Measurements from ENCODE around the gene LAMB4.

Gene LAMB4

DNA sequence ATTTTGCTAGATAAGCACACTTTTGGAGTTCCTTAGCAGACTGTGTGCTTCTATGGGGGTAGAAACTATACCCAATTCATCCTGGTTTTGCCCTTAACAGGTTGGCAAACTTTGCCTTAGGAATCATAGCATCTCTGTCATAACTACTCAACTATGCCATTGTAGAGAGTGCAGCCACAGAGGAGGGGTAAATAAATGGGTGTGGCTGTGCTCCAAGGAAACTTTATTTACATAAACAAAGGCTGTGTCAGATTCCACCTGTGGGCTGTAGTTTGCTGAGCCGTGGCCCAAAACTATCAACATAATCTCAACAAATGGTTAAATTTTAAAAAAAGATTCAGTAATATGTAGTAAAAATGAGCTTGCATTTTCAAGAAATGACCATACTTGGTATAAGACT, 75.6 kb downstream of the LAMB4 start:
- Histone ChIP-seq H3K36me3 (ENCODE audit: control insufficient read depth in 1 of 2, insufficient read depth in 2 of 2, low read length in 2 of 2) (no peaks in the 10 kb centered on the region), H3K4me1 (ENCODE audit: control insufficient read depth in 1 of 2, insufficient read depth in 2 of 2, low read length in 2 of 2) (no peaks in the 10 kb centered on the region), H3K4me3 (ENCODE audit: low read depth in 1 of 2, low read length in 2 of 2) (no peak overlapping the region), H3K27me3 (ENCODE audit: control insufficient read depth in 1 of 2, insufficient read depth in 2 of 2, low read length in 2 of 2) (no peaks in the 10 kb centered on the region), H3K27ac (ENCODE audit: low read depth, low read length) (no peak overlapping the region), H3K9ac (ENCODE audit: low read depth in 1 of 2, low read length in 2 of 2) (no peak overlapping the region), H3K9me3 (ENCODE audit: control insufficient read depth in 1 of 2, low read length in 2 of 2) (no peaks in the 10 kb centered on the region)

DNA sequence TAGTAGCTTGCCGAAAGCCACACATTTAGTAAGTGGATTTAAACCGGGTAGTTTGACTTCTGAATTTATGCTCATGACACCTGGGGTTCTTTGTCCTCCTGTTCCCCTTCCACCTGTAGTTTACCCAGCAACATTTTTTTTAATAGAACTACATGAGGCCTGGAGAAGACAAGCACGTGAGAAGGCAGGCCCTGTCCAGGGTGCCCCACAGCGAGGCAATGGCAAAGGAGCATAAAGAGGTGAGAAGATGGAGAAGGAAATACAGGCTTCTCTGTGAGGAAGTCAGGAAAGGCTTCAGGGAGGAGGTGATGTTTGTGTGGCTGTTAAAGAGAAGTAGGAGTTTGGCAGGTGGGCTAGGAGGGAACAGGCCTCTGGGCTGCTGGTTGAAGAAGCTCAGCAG, 76.9 kb downstream of the LAMB4 start:
- H3K27me3 ChIP-seq (ENCODE audit: control insufficient read depth in 1 of 2, insufficient read depth in 2 of 2, low read length in 2 of 2), result no peaks in the 10 kb centered on the region
- no peaks in the 10 kb centered on the region for H3K9me3 ChIP-seq (ENCODE audit: control insufficient read depth in 1 of 2, low read length in 2 of 2)
- H3K4me3 ChIP-seq (ENCODE audit: low read depth in 1 of 2, low read length in 2 of 2), result no peak overlapping the region
- no peak overlapping the region for H3K9ac ChIP-seq (ENCODE audit: low read depth in 1 of 2, low read length in 2 of 2)
- no peaks in the 10 kb centered on the region for H3K4me1 ChIP-seq (ENCODE audit: control insufficient read depth in 1 of 2, insufficient read depth in 2 of 2, low read length in 2 of 2)
- H3K36me3 ChIP-seq (ENCODE audit: control insufficient read depth in 1 of 2, insufficient read depth in 2 of 2, low read length in 2 of 2), result no peaks in the 10 kb centered on the region
- H3K27ac ChIP-seq (ENCODE audit: low read depth, low read length), result no peak overlapping the region

DNA sequence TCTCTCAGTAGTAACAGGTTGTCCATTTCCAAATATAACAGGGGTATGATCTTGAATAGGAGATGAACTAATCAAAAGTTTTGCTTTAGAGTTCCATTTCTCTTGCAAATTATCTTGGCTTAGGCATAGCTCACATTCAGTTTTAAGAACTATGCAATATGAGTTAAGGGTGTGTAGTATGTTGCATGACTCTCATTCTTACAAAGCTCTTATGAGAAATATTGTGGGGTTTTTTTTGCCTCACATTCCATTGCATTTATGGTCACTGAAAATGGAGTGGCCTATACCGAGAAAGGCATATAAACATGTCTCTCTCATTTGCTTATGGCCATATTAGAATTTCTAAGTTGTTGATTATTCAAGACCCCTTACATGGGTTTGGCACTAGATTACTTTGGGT, 78.7 kb downstream of the LAMB4 start:
- Histone ChIP-seq H3K27ac (ENCODE audit: low read depth, low read length) (no peak overlapping the region), H3K4me1 (ENCODE audit: control insufficient read depth in 1 of 2, insufficient read depth in 2 of 2, low read length in 2 of 2) (no peaks in the 10 kb centered on the region), H3K27me3 (ENCODE audit: control insufficient read depth in 1 of 2, insufficient read depth in 2 of 2, low read length in 2 of 2) (no peaks in the 10 kb centered on the region), H3K36me3 (ENCODE audit: control insufficient read depth in 1 of 2, insufficient read depth in 2 of 2, low read length in 2 of 2) (no peaks in the 10 kb centered on the region), H3K9ac (ENCODE audit: low read depth in 1 of 2, low read length in 2 of 2) (no peak overlapping the region), H3K9me3 (ENCODE audit: control insufficient read depth in 1 of 2, low read length in 2 of 2) (no peaks in the 10 kb centered on the region), H3K4me3 (ENCODE audit: low read depth in 1 of 2, low read length in 2 of 2) (no peak overlapping the region)

DNA sequence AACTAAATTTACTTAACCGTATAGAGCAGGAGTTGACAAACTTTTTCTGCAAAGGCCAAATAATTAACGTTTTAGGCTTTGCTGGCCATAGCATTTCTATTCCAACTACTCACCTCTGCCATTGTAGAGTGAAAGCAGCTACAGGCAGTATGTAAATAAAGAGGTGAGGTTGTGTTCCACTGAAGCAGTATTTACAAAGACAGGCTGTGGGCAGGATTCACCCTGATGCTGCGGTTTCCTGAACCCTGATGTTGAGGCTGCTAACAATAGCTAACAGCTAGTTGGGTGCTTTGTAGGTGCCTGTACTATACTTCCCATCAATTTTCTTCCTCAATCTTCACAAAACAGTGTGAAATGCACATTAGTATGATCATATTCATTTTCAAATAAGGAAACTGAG, 80.2 kb downstream of the LAMB4 start:
- Histone ChIP-seq H3K4me3 (ENCODE audit: low read depth in 1 of 2, low read length in 2 of 2) (no peak overlapping the region), H3K4me1 (ENCODE audit: control insufficient read depth in 1 of 2, insufficient read depth in 2 of 2, low read length in 2 of 2) (no peaks in the 10 kb centered on the region), H3K9ac (ENCODE audit: low read depth in 1 of 2, low read length in 2 of 2) (no peak overlapping the region), H3K27me3 (ENCODE audit: control insufficient read depth in 1 of 2, insufficient read depth in 2 of 2, low read length in 2 of 2) (no peaks in the 10 kb centered on the region), H3K36me3 (ENCODE audit: control insufficient read depth in 1 of 2, insufficient read depth in 2 of 2, low read length in 2 of 2) (no peaks in the 10 kb centered on the region), H3K27ac (ENCODE audit: low read depth, low read length) (no peak overlapping the region), H3K9me3 (ENCODE audit: control insufficient read depth in 1 of 2, low read length in 2 of 2) (no peaks in the 10 kb centered on the region)

DNA sequence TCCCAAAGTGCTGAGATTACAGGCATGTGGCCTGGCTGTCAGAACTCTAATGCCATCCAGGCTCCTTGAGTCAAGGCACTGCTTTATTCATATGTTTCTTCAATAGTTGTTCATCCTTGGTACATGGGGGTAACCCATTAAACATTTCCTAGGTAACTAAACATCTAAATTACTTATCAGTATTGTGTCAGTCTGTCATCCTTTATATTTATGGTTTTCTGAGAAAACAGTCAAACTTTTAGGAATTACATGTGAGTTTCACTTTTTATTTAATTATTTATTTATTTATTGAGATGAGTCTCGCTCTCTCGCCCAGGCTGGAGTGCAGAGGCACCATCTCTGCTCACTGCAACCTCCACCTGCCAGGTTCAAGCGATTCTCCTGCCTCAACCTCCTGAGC, 81.7 kb downstream of the LAMB4 start:
- Histone ChIP-seq H3K9ac (ENCODE audit: low read depth in 1 of 2, low read length in 2 of 2) (no peak overlapping the region), H3K27me3 (ENCODE audit: control insufficient read depth in 1 of 2, insufficient read depth in 2 of 2, low read length in 2 of 2) (no peaks in the 10 kb centered on the region), H3K27ac (ENCODE audit: low read depth, low read length) (no peak overlapping the region), H3K4me1 (ENCODE audit: control insufficient read depth in 1 of 2, insufficient read depth in 2 of 2, low read length in 2 of 2) (no peaks in the 10 kb centered on the region), H3K4me3 (ENCODE audit: low read depth in 1 of 2, low read length in 2 of 2) (no peak overlapping the region), H3K36me3 (ENCODE audit: control insufficient read depth in 1 of 2, insufficient read depth in 2 of 2, low read length in 2 of 2) (no peaks in the 10 kb centered on the region), H3K9me3 (ENCODE audit: control insufficient read depth in 1 of 2, low read length in 2 of 2) (no peaks in the 10 kb centered on the region)

DNA sequence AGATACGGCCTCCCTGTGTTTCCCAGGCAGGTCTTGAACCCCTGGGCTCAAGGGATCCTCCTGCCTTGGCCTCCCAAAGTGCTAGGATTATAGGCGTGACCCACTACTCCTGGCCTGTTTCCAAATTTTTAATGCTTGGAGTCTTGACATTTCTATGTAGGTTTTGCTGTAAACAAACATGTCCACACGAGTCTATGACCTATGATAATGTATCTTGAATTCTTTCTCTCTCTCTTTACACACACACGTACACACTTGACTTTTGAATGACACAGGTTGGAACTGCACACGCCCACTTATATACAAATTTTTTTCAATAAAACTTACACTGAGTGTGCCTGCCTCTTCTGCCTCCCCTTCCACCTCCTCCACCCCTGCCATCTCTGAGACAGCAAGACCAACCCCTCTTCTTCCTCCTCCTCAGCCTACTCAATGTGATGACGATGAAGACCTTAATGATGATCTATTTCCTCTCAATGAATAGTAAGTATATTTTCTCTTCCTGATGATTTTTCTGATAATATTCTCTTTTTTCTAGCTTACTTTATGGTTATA, 83.1 kb downstream of the LAMB4 start:
- no peaks in the 10 kb centered on the region for H3K9me3 ChIP-seq (ENCODE audit: control insufficient read depth in 1 of 2, low read length in 2 of 2)
- H3K4me1 ChIP-seq (ENCODE audit: control insufficient read depth in 1 of 2, insufficient read depth in 2 of 2, low read length in 2 of 2), result no peaks in the 10 kb centered on the region
- no peak overlapping the region for H3K27ac ChIP-seq (ENCODE audit: low read depth, low read length)
- no peaks in the 10 kb centered on the region for H3K27me3 ChIP-seq (ENCODE audit: control insufficient read depth in 1 of 2, insufficient read depth in 2 of 2, low read length in 2 of 2)
- no peaks in the 10 kb centered on the region for H3K36me3 ChIP-seq (ENCODE audit: control insufficient read depth in 1 of 2, insufficient read depth in 2 of 2, low read length in 2 of 2)
- H3K4me3 ChIP-seq (ENCODE audit: low read depth in 1 of 2, low read length in 2 of 2), result no peak overlapping the region
- no peak overlapping the region for H3K9ac ChIP-seq (ENCODE audit: low read depth in 1 of 2, low read length in 2 of 2)

DNA sequence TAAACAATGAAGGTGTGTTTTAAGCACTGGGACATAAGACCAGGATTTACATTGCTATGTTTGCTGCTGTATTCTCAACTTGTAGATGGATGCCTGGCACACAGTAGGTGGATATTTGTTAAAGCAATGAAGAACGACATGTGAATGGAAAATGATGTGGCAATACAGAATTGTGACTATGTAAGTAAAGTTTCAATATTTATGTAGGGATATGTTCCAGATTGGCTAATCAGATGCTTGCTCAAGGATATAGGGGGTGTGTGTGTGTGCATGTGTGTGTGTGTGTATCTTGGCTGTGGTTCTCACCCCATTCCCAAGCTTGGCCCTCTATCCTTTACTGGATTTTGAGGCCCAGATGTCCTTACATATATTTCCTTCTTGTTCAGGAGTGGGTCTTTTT, 84.5 kb downstream of the LAMB4 start:
- no peaks in the 10 kb centered on the region for H3K4me1 ChIP-seq (ENCODE audit: control insufficient read depth in 1 of 2, insufficient read depth in 2 of 2, low read length in 2 of 2)
- no peak overlapping the region for H3K27ac ChIP-seq (ENCODE audit: low read depth, low read length)
- H3K9me3 ChIP-seq (ENCODE audit: control insufficient read depth in 1 of 2, low read length in 2 of 2), result no peaks in the 10 kb centered on the region
- H3K36me3 ChIP-seq (ENCODE audit: control insufficient read depth in 1 of 2, insufficient read depth in 2 of 2, low read length in 2 of 2), result no peaks in the 10 kb centered on the region
- H3K9ac ChIP-seq (ENCODE audit: low read depth in 1 of 2, low read length in 2 of 2), result no peak overlapping the region
- no peaks in the 10 kb centered on the region for H3K27me3 ChIP-seq (ENCODE audit: control insufficient read depth in 1 of 2, insufficient read depth in 2 of 2, low read length in 2 of 2)
- H3K4me3 ChIP-seq (ENCODE audit: low read depth in 1 of 2, low read length in 2 of 2), result no peak overlapping the region

DNA sequence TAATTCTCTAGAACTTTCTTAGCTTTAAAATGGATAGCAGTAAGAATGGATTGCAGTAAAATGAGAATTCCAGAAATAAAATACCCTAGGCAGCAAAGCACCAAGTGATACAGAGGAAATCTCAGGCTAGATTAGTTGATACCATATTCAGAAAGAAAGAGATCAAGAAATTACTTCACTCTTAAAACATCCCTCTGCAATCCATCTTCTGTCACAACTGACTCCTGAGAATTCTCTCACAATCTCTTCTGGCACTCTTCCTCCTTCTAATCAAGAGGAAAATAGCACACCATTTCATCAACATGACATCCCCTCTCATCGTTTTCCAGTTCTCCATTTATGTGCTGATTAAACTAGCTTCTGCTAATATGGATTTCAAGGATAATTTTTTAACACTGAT, 85.0 kb downstream of the LAMB4 start:
- Histone ChIP-seq H3K36me3 (ENCODE audit: control insufficient read depth in 1 of 2, insufficient read depth in 2 of 2, low read length in 2 of 2) (no peaks in the 10 kb centered on the region), H3K9me3 (ENCODE audit: control insufficient read depth in 1 of 2, low read length in 2 of 2) (no peaks in the 10 kb centered on the region), H3K4me1 (ENCODE audit: control insufficient read depth in 1 of 2, insufficient read depth in 2 of 2, low read length in 2 of 2) (no peaks in the 10 kb centered on the region), H3K27me3 (ENCODE audit: control insufficient read depth in 1 of 2, insufficient read depth in 2 of 2, low read length in 2 of 2) (no peaks in the 10 kb centered on the region), H3K9ac (ENCODE audit: low read depth in 1 of 2, low read length in 2 of 2) (no peak overlapping the region), H3K27ac (ENCODE audit: low read depth, low read length) (no peak overlapping the region), H3K4me3 (ENCODE audit: low read depth in 1 of 2, low read length in 2 of 2) (no peak overlapping the region)

DNA sequence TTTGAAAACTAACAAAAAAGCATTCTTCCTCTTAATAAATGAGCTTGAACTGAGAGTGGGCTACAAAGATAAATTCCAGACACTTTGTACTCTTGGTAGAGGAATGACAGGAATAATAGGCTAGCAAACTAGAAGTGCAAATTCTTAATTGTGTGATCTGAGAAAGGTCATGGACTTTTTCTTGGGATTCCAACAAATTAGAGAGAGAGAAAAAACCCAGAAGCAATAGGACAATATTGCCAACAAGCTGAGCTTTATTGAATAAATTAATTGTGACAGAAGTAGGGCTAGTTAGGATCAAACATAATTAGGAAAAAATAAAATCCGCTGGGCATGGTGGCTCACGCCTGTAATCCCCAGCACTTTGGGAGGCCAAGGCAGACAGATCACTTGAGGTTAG, 85.8 kb downstream of the LAMB4 start:
- no peaks in the 10 kb centered on the region for H3K27me3 ChIP-seq (ENCODE audit: control insufficient read depth in 1 of 2, insufficient read depth in 2 of 2, low read length in 2 of 2)
- H3K4me1 ChIP-seq (ENCODE audit: control insufficient read depth in 1 of 2, insufficient read depth in 2 of 2, low read length in 2 of 2), result no peaks in the 10 kb centered on the region
- H3K9me3 ChIP-seq (ENCODE audit: control insufficient read depth in 1 of 2, low read length in 2 of 2), result no peaks in the 10 kb centered on the region
- H3K36me3 ChIP-seq (ENCODE audit: control insufficient read depth in 1 of 2, insufficient read depth in 2 of 2, low read length in 2 of 2), result no peaks in the 10 kb centered on the region
- H3K27ac ChIP-seq (ENCODE audit: low read depth, low read length), result no peak overlapping the region
- H3K9ac ChIP-seq (ENCODE audit: low read depth in 1 of 2, low read length in 2 of 2), result no peak overlapping the region
- no peak overlapping the region for H3K4me3 ChIP-seq (ENCODE audit: low read depth in 1 of 2, low read length in 2 of 2)

DNA sequence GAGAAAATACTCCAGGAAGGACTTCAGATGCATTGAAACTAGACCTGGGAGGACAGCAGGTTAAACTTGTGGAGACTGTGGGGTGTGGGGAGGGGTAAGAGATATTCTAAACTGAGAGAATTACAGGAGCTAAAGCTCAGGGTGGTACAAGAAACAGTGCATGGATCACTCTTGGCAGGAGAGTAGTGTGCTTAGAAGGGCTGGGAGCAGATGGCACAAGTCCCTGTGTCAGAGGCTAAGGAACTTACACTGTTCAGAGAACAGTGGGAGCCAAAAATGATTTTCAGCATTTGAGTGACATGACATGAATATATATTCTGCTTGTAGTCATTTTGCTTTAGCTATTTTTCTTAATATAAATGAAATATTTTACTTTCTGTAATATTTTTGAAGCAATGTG, 91.2 kb downstream of the LAMB4 start:
- no peaks in the 10 kb centered on the region for H3K36me3 ChIP-seq (ENCODE audit: control insufficient read depth in 1 of 2, insufficient read depth in 2 of 2, low read length in 2 of 2)
- H3K9me3 ChIP-seq (ENCODE audit: control insufficient read depth in 1 of 2, low read length in 2 of 2), result no peaks in the 10 kb centered on the region
- H3K9ac ChIP-seq (ENCODE audit: low read depth in 1 of 2, low read length in 2 of 2), result no peak overlapping the region
- no peak overlapping the region for H3K27ac ChIP-seq (ENCODE audit: low read depth, low read length)
- no peaks in the 10 kb centered on the region for H3K4me1 ChIP-seq (ENCODE audit: control insufficient read depth in 1 of 2, insufficient read depth in 2 of 2, low read length in 2 of 2)
- H3K27me3 ChIP-seq (ENCODE audit: control insufficient read depth in 1 of 2, insufficient read depth in 2 of 2, low read length in 2 of 2), result no peaks in the 10 kb centered on the region
- no peak overlapping the region for H3K4me3 ChIP-seq (ENCODE audit: low read depth in 1 of 2, low read length in 2 of 2)

DNA sequence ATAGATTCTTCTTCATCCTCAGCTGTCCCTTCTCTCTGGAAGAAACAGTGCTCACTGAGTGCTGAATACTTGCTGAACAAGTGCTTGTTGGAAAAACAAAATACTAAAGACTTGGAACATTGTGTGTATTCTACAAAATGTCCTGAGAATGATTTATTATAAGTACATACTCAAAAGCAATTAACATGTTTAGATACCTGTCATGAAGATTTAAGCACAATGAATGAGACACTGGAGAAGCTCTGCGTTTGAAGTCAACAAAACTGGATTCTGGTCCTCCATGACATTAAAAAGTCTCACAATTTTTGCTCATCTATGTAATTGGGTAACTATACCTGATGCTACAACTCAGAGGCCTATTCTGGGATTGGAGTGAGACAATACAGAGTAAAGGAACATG, 92.4 kb downstream of the LAMB4 start:
- Histone ChIP-seq H3K9ac (ENCODE audit: low read depth in 1 of 2, low read length in 2 of 2) (no peak overlapping the region), H3K27me3 (ENCODE audit: control insufficient read depth in 1 of 2, insufficient read depth in 2 of 2, low read length in 2 of 2) (no peaks in the 10 kb centered on the region), H3K4me1 (ENCODE audit: control insufficient read depth in 1 of 2, insufficient read depth in 2 of 2, low read length in 2 of 2) (no peaks in the 10 kb centered on the region), H3K36me3 (ENCODE audit: control insufficient read depth in 1 of 2, insufficient read depth in 2 of 2, low read length in 2 of 2) (no peaks in the 10 kb centered on the region), H3K27ac (ENCODE audit: low read depth, low read length) (no peak overlapping the region), H3K4me3 (ENCODE audit: low read depth in 1 of 2, low read length in 2 of 2) (no peak overlapping the region), H3K9me3 (ENCODE audit: control insufficient read depth in 1 of 2, low read length in 2 of 2) (no peaks in the 10 kb centered on the region)
